HG03521 (cell line): ENCODE measurements around the gene FAM209B.
"Not testable (repeated sequence)": the region's sequence is repeated elsewhere in the genome, so short reads cannot be mapped to it uniquely, and the experiment has no call there.

Source experiments
- ATAC-seq: cut with Tn5 transposase; IDR thresholded peaks from one replicate; pipeline ENCODE4 v1.9.1; 2021; ENCODE audit warnings: mild to moderate bottlenecking, moderate library complexity; ENCODE audit not compliant: unreplicated experiment

FAM209B gene

GRCh38 chr20:56532946-56533345 lies at the start of gene FAM209B:
Gene FAM209B (plus strand): TSS chr20:56533246. CDS start chr20:56533342, 96 bp downstream.
- ATAC-seq: not testable (repeated sequence)

GRCh38 chr20:56483970-56484369 lies 49.1 kb upstream of the FAM209B start:
- no peak for ATAC-seq

- ATAC-seq: no peak
Measured at GRCh38 chr20:56487216-56487615, 45.8 kb upstream of the FAM209B start.

GRCh38 chr20:56488566-56488965 lies 44.5 kb upstream of the FAM209B start:
- no peak for ATAC-seq

- ATAC-seq: no peak
Measured at GRCh38 chr20:56501116-56501515, 31.9 kb upstream of the FAM209B start.

- no peak for ATAC-seq
Measured at GRCh38 chr20:56503916-56504315, 29.1 kb upstream of the FAM209B start.

GRCh38 chr20:56504373-56505005 lies 28.6 kb upstream of the FAM209B start:
- ATAC-seq: no peak

- no peak for ATAC-seq
Measured at GRCh38 chr20:56506103-56506502, 26.9 kb upstream of the FAM209B start.

GRCh38 chr20:56511926-56512325 lies 21.1 kb upstream of the FAM209B start:
- ATAC-seq: no peak

GRCh38 chr20:56513161-56514150 lies 19.6 kb upstream of the FAM209B start:
- no peak for ATAC-seq

GRCh38 chr20:56516631-56517030 lies 16.4 kb upstream of the FAM209B start:
- no peak for ATAC-seq

GRCh38 chr20:56517211-56517610 lies 15.8 kb upstream of the FAM209B start:
- ATAC-seq: no peak

GRCh38 chr20:56517641-56518040 lies 15.4 kb upstream of the FAM209B start:
- no peak for ATAC-seq

- ATAC-seq: no peak
Measured at GRCh38 chr20:56518126-56518525, 14.9 kb upstream of the FAM209B start.

- ATAC-seq: no peak
Measured at GRCh38 chr20:56518721-56519398, 14.2 kb upstream of the FAM209B start.

- ATAC-seq: no peak
Measured at GRCh38 chr20:56519551-56519950, 13.5 kb upstream of the FAM209B start.

GRCh38 chr20:56520180-56520579 lies 12.9 kb upstream of the FAM209B start:
- ATAC-seq: no peak

- not testable (repeated sequence) for ATAC-seq
Measured at GRCh38 chr20:56520746-56521354, 12.2 kb upstream of the FAM209B start.

GRCh38 chr20:56522311-56522710 lies 10.7 kb upstream of the FAM209B start:
- no peak for ATAC-seq

GRCh38 chr20:56524444-56524843 lies 8.6 kb upstream of the FAM209B start, which contains the start of gene FAM209A:
Gene FAM209A (plus strand): TSS chr20:56524744. CDS start chr20:56524809, 65 bp downstream.
- not testable (repeated sequence) for ATAC-seq

GRCh38 chr20:56527521-56527920 lies 5.5 kb upstream of the FAM209B start:
- no peak for ATAC-seq
